GM12874 (cell line): Measurements from ENCODE around the gene ZDHHC7.

Source experiments
- CTCF ChIP-seq: IDR thresholded peaks from 2 replicates; pipeline ENCODE4 v1.5.1; 2011; ENCODE audit warnings: low read depth, mild to moderate bottlenecking, control low read depth, low read length, moderate library complexity; ENCODE audit not compliant: insufficient read depth

ZDHHC7 gene

GRCh38 chr16:85011846-85012284 lies 530 bp upstream of the ZDHHC7 start:
- TF ChIP-seq CTCF = no peak

GRCh38 chr16:85010446-85010930 lies 847 bp downstream of the ZDHHC7 start:
- no peak for TF ChIP-seq CTCF

- TF ChIP-seq CTCF = no peak
These were observed 3.1 kb downstream of the ZDHHC7 start for GRCh38 chr16:85008271-85008670.

GRCh38 chr16:85007496-85008214 lies 3.7 kb downstream of the ZDHHC7 start:
- TF ChIP-seq CTCF = no peak

DNA sequence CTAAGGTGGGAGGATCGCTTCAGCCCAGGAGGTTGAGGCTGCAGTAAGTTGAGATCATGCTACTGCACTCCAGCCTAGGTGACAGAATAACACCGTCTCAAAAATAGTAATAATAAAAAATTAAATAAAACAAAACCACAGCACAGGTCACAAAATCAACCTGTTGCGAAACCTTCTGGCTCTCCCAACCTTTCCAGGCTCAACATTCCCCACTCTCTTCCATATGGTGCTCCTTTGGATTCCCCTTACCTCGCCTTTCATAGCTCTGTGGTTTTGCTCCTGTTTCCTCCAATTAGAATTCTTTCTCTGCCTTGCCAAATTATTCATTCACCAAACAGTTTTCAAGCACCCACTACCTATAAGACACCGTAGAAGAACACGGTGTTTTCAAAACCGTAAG lies 4.7 kb downstream of the ZDHHC7 start:
- TF ChIP-seq CTCF = no peak

GRCh38 chr16:85005285-85006069 lies 5.9 kb downstream of the ZDHHC7 start:
- TF ChIP-seq CTCF = no peak

DNA sequence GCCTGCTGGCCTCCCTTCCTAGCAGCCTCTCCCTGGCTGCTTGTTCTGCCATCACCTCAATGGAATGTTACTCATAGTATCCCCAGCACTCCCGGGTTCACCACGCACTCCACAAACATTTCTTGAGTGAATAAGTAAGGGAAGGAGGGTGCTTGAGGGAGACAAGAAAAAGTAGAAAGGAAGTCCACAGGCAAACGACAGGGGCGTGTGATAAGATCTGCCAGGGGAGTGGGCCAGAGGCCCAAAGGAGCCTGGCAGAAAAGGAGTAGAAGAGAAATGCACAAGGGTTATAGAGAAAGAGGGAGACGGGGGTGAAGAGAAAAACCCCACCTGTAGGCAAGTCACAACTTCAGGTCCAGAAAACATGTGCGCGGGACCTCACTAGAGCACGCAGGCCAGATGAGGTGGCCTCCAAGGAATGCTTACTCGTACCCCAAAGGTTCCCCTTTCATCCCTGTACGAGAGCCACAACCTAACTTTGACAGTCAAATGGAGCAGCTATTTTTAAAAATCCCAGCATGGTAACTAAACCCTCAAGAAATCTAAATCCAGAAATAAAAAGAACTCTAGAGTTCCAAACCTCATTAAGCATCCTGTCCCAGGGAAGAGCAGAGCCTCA lies 6.6 kb downstream of the ZDHHC7 start:
- TF ChIP-seq CTCF = no peak
